Measurements from ENCODE around the gene NCOR2. TPM values are rescaled to one million over a fixed set of nuclear protein-coding genes. Genes with fewer than 3 reads are reported as not detected.

The NCOR2 gene
- polyA plus RNA-seq, 1 donor from 2014 or later: 4.8 TPM

DNA sequence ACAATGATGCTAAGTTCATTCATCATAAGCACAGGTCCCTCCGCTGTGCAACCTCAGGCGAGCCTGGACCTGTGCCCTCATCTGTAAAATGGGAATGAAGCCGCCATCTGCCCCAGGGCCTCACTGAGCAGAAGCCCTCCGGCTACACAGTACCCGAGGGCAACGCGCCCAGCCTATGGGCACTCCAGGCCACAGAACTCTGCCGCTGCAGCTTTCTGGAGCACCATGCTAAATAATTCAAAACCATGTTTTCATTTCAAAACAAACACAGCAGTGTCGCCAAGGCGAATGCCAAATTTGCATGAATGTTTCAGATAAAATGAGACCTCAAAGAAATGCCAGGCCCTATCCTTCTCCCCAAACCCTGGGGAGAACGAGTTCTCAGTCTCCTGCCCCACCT lies 4.0 kb downstream of the NCOR2 start:
- Histone ChIP-seq H3K9ac (ENCODE audit: low read length) (no peak overlapping the region), H3K27ac (ENCODE audit: low read length) (no peak overlapping the region), H4K20me1 (ENCODE audit: insufficient read depth) (no peaks in the 10 kb centered on the region), H3K27me3 (ENCODE audit: insufficient read depth, low read depth, low read length) (no peaks in the 10 kb centered on the region), H3K9me3 (ENCODE audit: low read length) (no peaks in the 10 kb centered on the region), H2AFZ (ENCODE audit: low read depth, low read length) (no peak overlapping the region), H3K36me3 (ENCODE audit: insufficient read depth, low read length) (no peaks in the 10 kb centered on the region), H3F3A (ENCODE audit: insufficient read depth, low read length, poor library complexity, severe bottlenecking) (no peaks in the 10 kb centered on the region), H3K4me3 (ENCODE audit: low read length) (no peak overlapping the region), H3K79me2 (replicated peaks; ENCODE audit: insufficient read depth, low read length) (peaks cover 59% of the 10 kb centered on the region), H3K9me2 (ENCODE audit: insufficient read depth, low read length) (no peaks in the 10 kb centered on the region), H3K4me2 (ENCODE audit: low read length) (no peak overlapping the region)
- TF ChIP-seq SMC3 (conservative IDR thresholded peaks at IDR 0.05; ENCODE audit: poor library complexity) (no peak), RAD21 (conservative IDR thresholded peaks at IDR 0.05) (no peak), MXI1 (conservative IDR thresholded peaks at IDR 0.05; ENCODE audit: poor library complexity, severe bottlenecking) (no peak), TAF1 (IDR thresholded peaks at IDR 0.05; ENCODE audit: low read depth) (no peak), EP300 (conservative IDR thresholded peaks at IDR 0.05; ENCODE audit: poor library complexity, severe bottlenecking) (no peak), EZH2 (IDR thresholded peaks at IDR 0.05; ENCODE audit: borderline replicate concordance, insufficient read depth, low read length, poor library complexity, severe bottlenecking) (no peak), POLR2AphosphoS5 (IDR thresholded peaks at IDR 0.05) (no peak)
- TF ChIP-seq, protein P1, sequence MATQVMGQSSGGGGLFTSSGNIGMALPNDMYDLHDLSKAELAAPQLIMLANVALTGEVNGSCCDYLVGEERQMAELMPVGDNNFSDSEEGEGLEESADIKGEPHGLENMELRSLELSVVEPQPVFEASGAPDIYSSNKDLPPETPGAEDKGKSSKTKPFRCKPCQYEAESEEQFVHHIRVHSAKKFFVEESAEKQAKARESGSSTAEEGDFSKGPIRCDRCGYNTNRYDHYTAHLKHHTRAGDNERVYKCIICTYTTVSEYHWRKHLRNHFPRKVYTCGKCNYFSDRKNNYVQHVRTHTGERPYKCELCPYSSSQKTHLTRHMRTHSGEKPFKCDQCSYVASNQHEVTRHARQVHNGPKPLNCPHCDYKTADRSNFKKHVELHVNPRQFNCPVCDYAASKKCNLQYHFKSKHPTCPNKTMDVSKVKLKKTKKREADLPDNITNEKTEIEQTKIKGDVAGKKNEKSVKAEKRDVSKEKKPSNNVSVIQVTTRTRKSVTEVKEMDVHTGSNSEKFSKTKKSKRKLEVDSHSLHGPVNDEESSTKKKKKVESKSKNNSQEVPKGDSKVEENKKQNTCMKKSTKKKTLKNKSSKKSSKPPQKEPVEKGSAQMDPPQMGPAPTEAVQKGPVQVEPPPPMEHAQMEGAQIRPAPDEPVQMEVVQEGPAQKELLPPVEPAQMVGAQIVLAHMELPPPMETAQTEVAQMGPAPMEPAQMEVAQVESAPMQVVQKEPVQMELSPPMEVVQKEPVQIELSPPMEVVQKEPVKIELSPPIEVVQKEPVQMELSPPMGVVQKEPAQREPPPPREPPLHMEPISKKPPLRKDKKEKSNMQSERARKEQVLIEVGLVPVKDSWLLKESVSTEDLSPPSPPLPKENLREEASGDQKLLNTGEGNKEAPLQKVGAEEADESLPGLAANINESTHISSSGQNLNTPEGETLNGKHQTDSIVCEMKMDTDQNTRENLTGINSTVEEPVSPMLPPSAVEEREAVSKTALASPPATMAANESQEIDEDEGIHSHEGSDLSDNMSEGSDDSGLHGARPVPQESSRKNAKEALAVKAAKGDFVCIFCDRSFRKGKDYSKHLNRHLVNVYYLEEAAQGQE (IDR thresholded peaks at IDR 0.05; ENCODE audit: borderline replicate concordance): no peak
- TF ChIP-seq, protein P2, sequence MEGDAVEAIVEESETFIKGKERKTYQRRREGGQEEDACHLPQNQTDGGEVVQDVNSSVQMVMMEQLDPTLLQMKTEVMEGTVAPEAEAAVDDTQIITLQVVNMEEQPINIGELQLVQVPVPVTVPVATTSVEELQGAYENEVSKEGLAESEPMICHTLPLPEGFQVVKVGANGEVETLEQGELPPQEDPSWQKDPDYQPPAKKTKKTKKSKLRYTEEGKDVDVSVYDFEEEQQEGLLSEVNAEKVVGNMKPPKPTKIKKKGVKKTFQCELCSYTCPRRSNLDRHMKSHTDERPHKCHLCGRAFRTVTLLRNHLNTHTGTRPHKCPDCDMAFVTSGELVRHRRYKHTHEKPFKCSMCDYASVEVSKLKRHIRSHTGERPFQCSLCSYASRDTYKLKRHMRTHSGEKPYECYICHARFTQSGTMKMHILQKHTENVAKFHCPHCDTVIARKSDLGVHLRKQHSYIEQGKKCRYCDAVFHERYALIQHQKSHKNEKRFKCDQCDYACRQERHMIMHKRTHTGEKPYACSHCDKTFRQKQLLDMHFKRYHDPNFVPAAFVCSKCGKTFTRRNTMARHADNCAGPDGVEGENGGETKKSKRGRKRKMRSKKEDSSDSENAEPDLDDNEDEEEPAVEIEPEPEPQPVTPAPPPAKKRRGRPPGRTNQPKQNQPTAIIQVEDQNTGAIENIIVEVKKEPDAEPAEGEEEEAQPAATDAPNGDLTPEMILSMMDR (IDR thresholded peaks at IDR 0.05; ENCODE audit: poor library complexity, severe bottlenecking): no peak

DNA sequence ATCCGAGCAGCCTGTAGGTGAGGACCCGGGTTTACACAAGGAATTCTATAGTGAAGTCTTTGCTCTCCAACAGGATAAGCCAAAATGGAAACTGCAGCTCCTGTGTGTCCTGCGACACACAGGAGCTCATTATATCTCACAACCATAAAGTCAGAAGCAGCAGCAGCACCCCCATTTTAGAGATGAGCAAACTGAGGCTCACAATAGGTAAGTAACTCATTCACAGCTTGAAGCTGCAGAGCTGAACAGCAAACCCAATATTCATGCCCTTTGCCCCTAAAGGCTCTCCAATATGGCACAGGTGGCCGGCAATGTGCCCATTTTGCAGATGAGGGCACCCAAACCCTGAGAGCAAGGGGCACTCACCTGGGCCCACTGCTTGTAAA lies 4.6 kb downstream of the NCOR2 start:
- Histone ChIP-seq H4K20me1 (ENCODE audit: insufficient read depth) (no peaks in the 10 kb centered on the region), H3K9me2 (ENCODE audit: insufficient read depth, low read length) (no peaks in the 10 kb centered on the region), H3K36me3 (ENCODE audit: insufficient read depth, low read length) (no peaks in the 10 kb centered on the region), H3K27me3 (ENCODE audit: insufficient read depth, low read depth, low read length) (no peaks in the 10 kb centered on the region), H3K9me3 (ENCODE audit: low read length) (no peaks in the 10 kb centered on the region), H3K4me2 (ENCODE audit: low read length) (no peak overlapping the region), H3K79me2 (replicated peaks; ENCODE audit: insufficient read depth, low read length) (peaks cover 59% of the 10 kb centered on the region), H3K9ac (ENCODE audit: low read length) (no peak overlapping the region), H2AFZ (ENCODE audit: low read depth, low read length) (no peak overlapping the region), H3K27ac (ENCODE audit: low read length) (no peak overlapping the region), H3K4me3 (ENCODE audit: low read length) (no peak overlapping the region), H3F3A (ENCODE audit: insufficient read depth, low read length, poor library complexity, severe bottlenecking) (no peaks in the 10 kb centered on the region)
- TF ChIP-seq, protein P2 (IDR thresholded peaks at IDR 0.05; ENCODE audit: poor library complexity, severe bottlenecking): no peak
- TF ChIP-seq POLR2AphosphoS5 (IDR thresholded peaks at IDR 0.05) (no peak), SMC3 (conservative IDR thresholded peaks at IDR 0.05; ENCODE audit: poor library complexity) (no peak), TAF1 (IDR thresholded peaks at IDR 0.05; ENCODE audit: low read depth) (no peak), EZH2 (IDR thresholded peaks at IDR 0.05; ENCODE audit: borderline replicate concordance, insufficient read depth, low read length, poor library complexity, severe bottlenecking) (no peak), MXI1 (conservative IDR thresholded peaks at IDR 0.05; ENCODE audit: poor library complexity, severe bottlenecking) (no peak), RAD21 (conservative IDR thresholded peaks at IDR 0.05) (no peak), EP300 (conservative IDR thresholded peaks at IDR 0.05; ENCODE audit: poor library complexity, severe bottlenecking) (no peak)
- TF ChIP-seq, protein P1 (IDR thresholded peaks at IDR 0.05; ENCODE audit: borderline replicate concordance): no peak

Measured in neural cell (in vitro differentiated cells).